Psoas muscle (tissue), 8 donors: ENCODE results near the gene ATG5. TPM values are rescaled to one million over a fixed set of nuclear protein-coding genes. Genes with fewer than 3 reads are reported as not detected.

ENCODE experiments used
- ATAC-seq, 4 donors: fragments of 200-7000 bp; cut with Tn5 transposase; one replicate each; pipeline ENCODE4 v1.9.1; 2020; ENCODE audit warnings: moderate library complexity in 3 of 4, mild to moderate bottlenecking in 2 of 4
- DNase-seq, 2 donors: peaks; one replicate each; pipeline ENCODE4 v3.0.0-alpha.2; 2020
- H3K27ac ChIP-seq: fragments of 200-600 bp; one replicate; pipeline ENCODE4 v1.8.0; 2022
- H3K27me3 ChIP-seq, 3 donors: fragments of 200-600 bp in 1 of 3; one replicate each; pipeline versions ENCODE4 v1.6.1 to v1.8.0; 2013 to 2022; ENCODE audit warnings: low read length in 2 of 3, mild to moderate bottlenecking in 2 of 3, moderate library complexity in 1 of 3; ENCODE audit not compliant: insufficient read depth in 3 of 3
- H3K36me3 ChIP-seq, 2 donors: fragments of 200-600 bp in 1 of 2; one replicate each; pipeline versions ENCODE4 v1.6.1 to v1.8.0; 2013 to 2022; ENCODE audit warnings: low read depth in 1 of 2, mild to moderate bottlenecking in 1 of 2, moderate library complexity in 1 of 2; ENCODE audit not compliant: insufficient read depth in 1 of 2
- H3K4me1 ChIP-seq: fragments of 200-600 bp; one replicate; pipeline ENCODE4 v1.8.0; 2022
- H3K4me3 ChIP-seq: fragments of 200-600 bp; one replicate; pipeline ENCODE4 v1.8.0; 2022; ENCODE audit warnings: mild to moderate bottlenecking
- H3K9me3 ChIP-seq: fragments of 200-600 bp; one replicate; pipeline ENCODE4 v1.8.0; 2022
- CTCF ChIP-seq: fragments of 200-600 bp; IDR thresholded peaks from one replicate; pipeline ENCODE4 v1.8.0; 2022; ENCODE audit warnings: antibody characterized with exemption
- WGBS, 3 donors: extraction: QIAGEN DNeasy Blood & Tissue Kit; methylation state at CpG; one replicate each; pipeline versions ENCODE4 v1.1.6 to v1.1.7; 2013; 5-methylcytosine and 5-hydroxymethylcytosine counted together
- intact Hi-C, 2 donors: fragments of 100-400 bp; cut with DNase I; formaldehyde crosslinking; loops; one replicate each; pipeline versions ENCODE4 v1.11.0 to v1.14.2; 2022
- polyA plus RNA-seq, 3 donors: library from polyadenylated mRNA; stranded (reverse); fragments of 200-250 nt; gene quantifications; one replicate each; pipeline ENCODE4 v1.2.3, GENCODE V29; 2013
- total RNA-seq, 4 donors: library from RNA; stranded (reverse); fragmentation: NEBNext Ultra II Directional in 2 of 4; extraction: Animal tissue kit (Norgen Biotek cat#: 25700) in 2 of 4; gene quantifications; one replicate each; pipeline versions ENCODE4 v1.2.1 to v1.2.4, GENCODE V29; 2021 to 2023
- donor health status: healthy with polysubstance abuse.
- donor health status: DM: no; HTN: no; CAD: no; lungs with moderate emphysema.
- donor health status: Bipolar disorder and iron deficiency.
- donor health status: healthy.
- donor health status: DM: yes; HTN: yes; CAD: no.
- donor health status: DM: no; HTN: no; CAD: no.
- donor health status: DM: no; HTN: no; CAD: no.
- donor health status: DM: yes; HTN: yes; CAD: no.

Gene ATG5
- total and polyA plus RNA-seq, 7 donors: 13.5 to 35.7 (median 19.5) TPM

DNA sequence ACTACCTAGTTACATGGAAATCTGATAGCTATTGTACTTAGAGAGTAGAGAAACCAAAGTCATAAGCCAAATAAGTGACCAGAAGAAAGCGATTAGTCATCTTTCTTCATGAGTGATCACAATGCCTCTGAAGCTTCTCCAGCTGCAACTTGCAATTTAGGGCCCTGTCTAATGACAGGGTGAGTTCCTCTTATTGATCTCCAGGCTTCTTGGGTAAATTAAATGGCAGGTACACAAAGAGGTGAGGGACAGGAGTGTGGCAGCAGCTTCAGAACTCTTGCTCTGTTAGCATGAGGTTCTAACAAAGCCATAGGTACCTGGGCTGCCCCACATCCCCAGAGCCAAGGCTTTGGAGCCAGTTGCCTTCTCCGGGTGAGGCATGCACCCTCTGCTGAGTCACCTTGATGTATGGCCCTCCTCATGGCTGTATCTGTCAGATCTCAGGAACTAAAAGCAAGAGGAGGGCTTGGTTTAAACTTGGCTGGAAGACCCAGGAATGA is 178.7 kb downstream of the ATG5 start:
- Histone ChIP-seq H3K4me1 (peaks cover 3% of the 10 kb centered on the region), H3K9me3 (no peaks in the 10 kb centered on the region), H3K27ac (no peak overlapping the region), H3K27me3 (no peaks in the 10 kb centered on the region), H3K4me3 (no peak overlapping the region), H3K36me3 (no peaks in the 10 kb centered on the region)
- no peak for DNase-seq
- 89 to 93% (median 90%) methylated on average over 2 of the region's 2 CpGs for WGBS, 3 donors
- no peak for TF ChIP-seq CTCF
- ATAC-seq: no peak
- intact Hi-C loops: no loop called here

- Histone ChIP-seq H3K4me3 (no peak overlapping the region), H3K9me3 (no peaks in the 10 kb centered on the region), H3K27me3 (no peaks in the 10 kb centered on the region), H3K27ac (no peak overlapping the region), H3K36me3 (no peaks in the 10 kb centered on the region), H3K4me1 (peaks cover 11% of the 10 kb centered on the region)
- intact Hi-C loops: no loop called here
- 47 to 55% (median 54%) methylated on average over 7 of the region's 7 CpGs for WGBS, 3 donors
- ATAC-seq (no peak), DNase-seq (no peak)
- no peak for TF ChIP-seq CTCF
These were observed 179.8 kb downstream of the ATG5 start for GRCh38 chr6:106145741-106146227.

- WGBS, 3 donors: 66 to 73% (median 70%) methylated on average over 4 of the region's 4 CpGs
These were observed 180.4 kb downstream of the ATG5 start for GRCh38 chr6:106145144-106145543.

GRCh38 chr6:106143665-106144064 is 181.9 kb downstream of the ATG5 start:
- Histone ChIP-seq H3K27me3 (no peaks in the 10 kb centered on the region), H3K4me3 (no peak overlapping the region), H3K4me1 (peaks cover 16% of the 10 kb centered on the region), H3K9me3 (no peaks in the 10 kb centered on the region), H3K27ac (no peak overlapping the region), H3K36me3 (no peaks in the 10 kb centered on the region)
- ATAC-seq: no peak
- intact Hi-C loops: no loop called here
- DNase-seq: no peak
- 87 to 91% (median 88%) methylated on average over 12 of the region's 12 CpGs for WGBS, 3 donors
- no peak for TF ChIP-seq CTCF

More at GRCh38 chr6:106145144-106145543, 180.4 kb downstream of the ATG5 start:
- intact Hi-C loops: no loop called here
- H3K27ac ChIP-seq: no peak overlapping the region
- peaks cover 12% of the 10 kb centered on the region for H3K4me1 ChIP-seq
- H3K9me3 ChIP-seq: no peaks in the 10 kb centered on the region
- H3K36me3 ChIP-seq: no peaks in the 10 kb centered on the region
- no peak for ATAC-seq
- H3K27me3 ChIP-seq: no peaks in the 10 kb centered on the region
- TF ChIP-seq CTCF: no peak
- DNase-seq: no peak
- no peak overlapping the region for H3K4me3 ChIP-seq

- Histone ChIP-seq H3K4me3 (no peak overlapping the region), H3K9me3 (no peaks in the 10 kb centered on the region), H3K27me3 (no peaks in the 10 kb centered on the region), H3K36me3 (no peaks in the 10 kb centered on the region), H3K27ac (no peak overlapping the region), H3K4me1 (peaks cover 16% of the 10 kb centered on the region)
- DNase-seq (no peak), ATAC-seq (no peak)
- WGBS, 3 donors: 75 to 79% (median 75%) methylated on average over 2 of the region's 2 CpGs
- TF ChIP-seq CTCF: no peak
- intact Hi-C loops: no loop called here
These were observed 182.6 kb downstream of the ATG5 start for GRCh38 chr6:106142876-106143431.
